IMR-90 (cell line): ENCODE data around the gene IFIT1B. TPM values are rescaled to one million over a fixed set of nuclear protein-coding genes. Genes with fewer than 3 reads are reported as not detected.

Source experiments
- ATAC-seq: fragments of 200-7000 bp; cut with Tn5 transposase; 2 replicates; pipeline ENCODE4 v1.9.1; 2020; ENCODE audit warnings: low read depth, mild to moderate bottlenecking, moderate library complexity
- BruUV-seq: library from RNA; stranded (reverse); fragments of 400-500 nt; replicated peaks from 2 replicates; lab custom pipeline; 2021; lab: Mats Ljungman, UMichigan
- CTCF ChIA-PET: fragments of 300-600 bp; formaldehyde crosslinking; extraction: SDS; loops from one replicate; lab custom pipeline; 2021; ENCODE audit warnings: antibody characterized with exemption; lab: Yijun Ruan, JAX
- POLR2A ChIA-PET: fragments of 300-600 bp; sonication (Branson Sonifier 250); formaldehyde crosslinking; loops from one replicate; lab custom pipeline; 2022; ENCODE audit warnings: antibody characterized with exemption; ENCODE audit not compliant: unreplicated experiment; lab: Charles Lee
- DNase-seq: peaks from one replicate; pipeline ENCODE4 v3.0.0; 2013
- H2AFZ ChIP-seq: replicated peaks from 2 replicates; pipeline ENCODE3; 2013; ENCODE audit warnings: low read length, mild to moderate bottlenecking; ENCODE audit not compliant: poor library complexity
- H2AK5ac ChIP-seq: 2 replicates; pipeline ENCODE4 v1.6.1; 2013; ENCODE audit warnings: low read depth, low read length, inconsistent platforms
- H2AK9ac ChIP-seq: replicated peaks from 2 replicates; pipeline ENCODE3; 2013; ENCODE audit warnings: mild to moderate bottlenecking, low read depth, low read length, moderate library complexity; ENCODE audit not compliant: poor library complexity
- H2BK120ac ChIP-seq: 2 replicates; pipeline ENCODE4 v1.6.1; 2013; ENCODE audit warnings: low read depth, low read length, inconsistent platforms
- H2BK15ac ChIP-seq: 3 replicates; pipeline ENCODE4 v1.6.1; 2013; ENCODE audit warnings: low read depth, low read length, inconsistent platforms
- H2BK20ac ChIP-seq: 2 replicates; pipeline ENCODE4 v1.6.1; 2013; ENCODE audit warnings: low read depth, mild to moderate bottlenecking, inconsistent platforms, low read length, moderate library complexity
- H2BK5ac ChIP-seq: 2 replicates; pipeline ENCODE4 v1.6.1; 2013; ENCODE audit warnings: mild to moderate bottlenecking, low read depth, low read length, inconsistent platforms; ENCODE audit not compliant: poor library complexity, severe bottlenecking
- H3K14ac ChIP-seq: replicated peaks from 2 replicates; pipeline ENCODE4 v1.6.1; 2013; ENCODE audit warnings: low read depth, low read length, inconsistent platforms
- H3K18ac ChIP-seq: 2 replicates; pipeline ENCODE4 v1.6.1; 2013; ENCODE audit warnings: low read depth, low read length, control low read depth
- H3K23ac ChIP-seq: 2 replicates; pipeline ENCODE4 v1.6.1; 2013; ENCODE audit warnings: low read depth, low read length, inconsistent platforms
- H3K27ac ChIP-seq: 2 replicates; pipeline ENCODE4 v1.5.1; 2013; ENCODE audit warnings: mild to moderate bottlenecking, control low read depth, low read length; ENCODE audit not compliant: insufficient read depth
- H3K27me3 ChIP-seq: 2 replicates; pipeline ENCODE4 v1.6.1; 2013; ENCODE audit warnings: low read length; ENCODE audit not compliant: control insufficient read depth, insufficient read depth
- H3K36me3 ChIP-seq: 2 replicates; pipeline ENCODE4 v1.6.1; 2013; ENCODE audit warnings: low read length, mixed read lengths; ENCODE audit not compliant: control insufficient read depth, insufficient read depth
- H3K4ac ChIP-seq: 2 replicates; pipeline ENCODE4 v1.6.1; 2013; ENCODE audit warnings: low read depth, low read length, inconsistent platforms
- H3K4me1 ChIP-seq: 2 replicates; pipeline ENCODE4 v1.6.1; 2013; ENCODE audit warnings: low read length, mixed read lengths; ENCODE audit not compliant: control insufficient read depth, insufficient read depth
- H3K4me2 ChIP-seq: 2 replicates; pipeline ENCODE4 v1.6.1; 2013; ENCODE audit warnings: low read depth, mild to moderate bottlenecking, control low read depth, low read length, moderate library complexity
- H3K4me3 ChIP-seq: 2 replicates; pipeline ENCODE4 v1.5.1; 2013; ENCODE audit warnings: low read depth, mild to moderate bottlenecking, control low read depth, low read length, moderate library complexity; ENCODE audit not compliant: insufficient read depth
- H3K56ac ChIP-seq: 2 replicates; pipeline ENCODE4 v1.6.1; 2013; ENCODE audit warnings: low read length, inconsistent platforms; ENCODE audit not compliant: insufficient read depth; ENCODE audit errors: extremely low read depth
- H3K79me1 ChIP-seq, 2 experiments: 2 replicates each; pipeline ENCODE4 v1.6.1; 2013; ENCODE audit warnings: low read length in 2 of 2, inconsistent platforms in 1 of 2, low read depth in 1 of 2
- H3K9ac ChIP-seq: 2 replicates; pipeline ENCODE4 v1.6.1; 2013; ENCODE audit warnings: low read depth, low read length, control low read depth
- H3K9me1 ChIP-seq: 2 replicates; pipeline ENCODE4 v1.6.1; 2013; ENCODE audit warnings: low read length, inconsistent platforms; ENCODE audit not compliant: insufficient read depth
- H3K9me3 ChIP-seq: 2 replicates; pipeline ENCODE4 v1.6.1; 2013; ENCODE audit warnings: low read length; ENCODE audit not compliant: control insufficient read depth, insufficient read depth
- H4K20me1 ChIP-seq: 2 replicates; pipeline ENCODE4 v1.6.1; 2013; ENCODE audit warnings: low read length, inconsistent platforms; ENCODE audit not compliant: insufficient read depth
- H4K5ac ChIP-seq: 2 replicates; pipeline ENCODE4 v1.6.1; 2013; ENCODE audit warnings: mild to moderate bottlenecking, low read depth, low read length, control low read depth
- H4K8ac ChIP-seq, 2 experiments: 2 replicates each; pipeline ENCODE4 v1.6.1; 2013; ENCODE audit warnings: low read depth in 2 of 2, low read length in 2 of 2, control low read depth in 1 of 2, inconsistent platforms in 1 of 2
- H4K91ac ChIP-seq: 2 replicates; pipeline ENCODE4 v1.6.1; 2013; ENCODE audit warnings: low read depth, low read length, inconsistent platforms; ENCODE audit not compliant: insufficient read depth
- BHLHE40 ChIP-seq: fragments of 150-350 bp; IDR thresholded peaks from 2 replicates; pipeline ENCODE4 v1.6.1; 2016; ENCODE audit warnings: mild to moderate bottlenecking, low read depth, low read length
- MAZ ChIP-seq: IDR thresholded peaks from 2 replicates; pipeline ENCODE4 v1.6.1; 2012; ENCODE audit warnings: low read depth, mild to moderate bottlenecking, low read length, improper control_type of control experiment, moderate library complexity, borderline replicate concordance
- WGBS, 2 experiments: methylation state at CpG; one replicate each; pipeline versions ENCODE4 v1.1.5 to v1.1.7; 2013; ENCODE audit warnings: missing lambda C conversion rate in 2 of 2; ENCODE audit not compliant: insufficient read length in 1 of 2; ENCODE audit errors: extremely low coverage in 2 of 2; 5-methylcytosine and 5-hydroxymethylcytosine counted together
- dilution Hi-C: fragments of 300-500 bp; cut with HindIII; formaldehyde crosslinking; loops from one replicate; pipeline ENCODE4 v1.14.3; 2018; ENCODE audit warnings: low sequenced_read_pairs; ENCODE audit not compliant: unreplicated experiment
- in situ Hi-C: fragments of 300-500 bp; cut with MboI; formaldehyde crosslinking; loops from 3 replicates; pipeline ENCODE4 v1.14.3; 2019; ENCODE audit warnings: low sequenced_read_pairs, inconsistent platforms, mixed read lengths
- intact Hi-C: fragments of 100-400 bp; cut with micrococcal nuclease; formaldehyde crosslinking; loops from 2 replicates; pipeline ENCODE4 v1.10.0; 2022
- polyA plus RNA-seq, 3 experiments: library from polyadenylated mRNA; depleted of rRNA; stranded (reverse); fragments of >200 nt; gene quantifications; 2 replicates each; pipeline ENCODE4 v1.2.3, GENCODE V29; 2012; ENCODE audit warnings: low replicate concordance in 1 of 3
- total RNA-seq: library from RNA; depleted of rRNA; stranded (reverse); fragments of >200 nt; gene quantifications from 2 replicates; pipeline ENCODE4 v1.2.3, GENCODE V29; 2012

IFIT1B gene
- total and polyA plus RNA-seq, 2 of the 4 experiments (the other 2 are of a cell fraction): not detected

DNA sequence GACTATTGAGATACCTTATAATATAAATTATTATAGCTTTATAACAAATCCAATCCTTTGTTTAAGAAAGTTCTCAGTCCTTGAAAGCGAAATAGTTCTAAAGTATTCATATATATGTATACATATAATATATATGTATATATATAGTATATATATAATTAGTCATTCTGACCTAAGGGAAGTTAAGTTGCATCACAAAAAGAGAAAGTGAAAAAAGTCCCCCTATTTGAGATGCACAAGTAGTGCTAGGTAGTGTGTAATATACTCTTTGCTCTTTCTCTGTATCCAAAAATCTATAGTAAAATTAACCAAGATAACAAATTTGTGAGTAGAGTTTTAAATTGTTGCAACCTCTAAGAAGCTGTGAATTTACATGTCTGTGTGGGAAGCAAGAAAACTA, 13.3 kb upstream of the IFIT1B start:
- no peak overlapping the region for H2BK15ac ChIP-seq
- no peak overlapping the region for H3K23ac ChIP-seq
- no peak overlapping the region for H3K4me3 ChIP-seq
- H2AK9ac ChIP-seq: no peak overlapping the region
- in situ Hi-C loops (no loop called here), dilution Hi-C loops (no loop called here), intact Hi-C loops (no loop called here)
- H2BK20ac ChIP-seq: no peak overlapping the region
- H3K4me1 ChIP-seq: peaks cover 3% of the 10 kb centered on the region; the same call in 1 of the 2 replicates
- TF ChIP-seq BHLHE40: no peak
- TF ChIP-seq MAZ: no peak
- no peak overlapping the region for H4K91ac ChIP-seq
- no peak overlapping the region for H3K18ac ChIP-seq
- H4K8ac ChIP-seq: no peak overlapping the region
- no peaks in the 10 kb centered on the region for H4K20me1 ChIP-seq
- no peaks in the 10 kb centered on the region for H3K27me3 ChIP-seq
- H3K14ac ChIP-seq: no peak overlapping the region
- ATAC-seq (no peak), DNase-seq (no peak)
- no TSS peak for BruUV-seq
- H2BK5ac ChIP-seq: no peak overlapping the region
- no peak overlapping the region for H3K9ac ChIP-seq
- no CpG with 5 or more reads among the region's 1 CpG for WGBS, 2 experiments
- H3K56ac ChIP-seq: no peak overlapping the region
- POLR2A ChIA-PET: no interaction called here
- H2AFZ ChIP-seq: no peak overlapping the region
- no peak overlapping the region for H4K5ac ChIP-seq
- no peak overlapping the region for H3K4ac ChIP-seq
- no peak overlapping the region for H2AK5ac ChIP-seq
- no peak overlapping the region for H2BK120ac ChIP-seq
- no peak overlapping the region for H3K27ac ChIP-seq
- no peaks in the 10 kb centered on the region for H3K79me1 ChIP-seq
- no peaks in the 10 kb centered on the region for H3K9me3 ChIP-seq
- no peaks in the 10 kb centered on the region for H3K36me3 ChIP-seq
- no peak overlapping the region for H3K4me2 ChIP-seq
- H3K9me1 ChIP-seq: no peaks in the 10 kb centered on the region
- CTCF ChIA-PET: no interaction called here
